GM23338 (cell line): ENCODE data around the gene HPS5. TPM values are rescaled to one million over a fixed set of nuclear protein-coding genes. Genes with fewer than 3 reads are reported as not detected.
"Not testable (repeated sequence)": the region's sequence is repeated elsewhere in the genome, so short reads cannot be mapped to it uniquely, and the experiment has no call there.

Source experiments
- ATAC-seq: fragments of 200-7000 bp; cut with Tn5 transposase; 3 replicates; pipeline ENCODE4 v1.9.1; 2020
- DNase-seq: peaks from one replicate; pipeline ENCODE4 v3.0.0-alpha.2; 2015; ENCODE audit warnings: low spot score
- H2AFZ ChIP-seq: fragments of 200-600 bp; sonication (generic); 2 replicates; pipeline ENCODE4 v1.8.0; 2016; ENCODE audit warnings: antibody characterized with exemption, mild to moderate bottlenecking, moderate library complexity
- H3F3A ChIP-seq: fragments of 200-600 bp; sonication (generic); replicated peaks from 2 replicates; pipeline ENCODE4 v1.8.0; 2017; ENCODE audit warnings: antibody characterized with exemption, mixed run types, low read depth
- H3K27ac ChIP-seq: fragments of 200-600 bp; sonication (generic); 2 replicates; pipeline ENCODE4 v1.6.1; 2016; ENCODE audit warnings: low read depth
- H3K27me3 ChIP-seq: fragments of 200-600 bp; sonication (generic); 2 replicates; pipeline ENCODE4 v1.8.0; 2016; ENCODE audit warnings: mild to moderate bottlenecking, mixed run types, moderate library complexity; ENCODE audit not compliant: insufficient read depth
- H3K36me3 ChIP-seq: fragments of 200-600 bp; sonication (generic); 2 replicates; pipeline ENCODE4 v1.8.0; 2016; ENCODE audit warnings: mild to moderate bottlenecking; ENCODE audit not compliant: insufficient read depth
- H3K4me1 ChIP-seq: fragments of 200-600 bp; sonication (generic); 2 replicates; pipeline ENCODE4 v1.8.0; 2016; ENCODE audit warnings: mild to moderate bottlenecking, moderate library complexity; ENCODE audit not compliant: insufficient read depth
- H3K4me2 ChIP-seq: fragments of 200-600 bp; sonication (generic); 2 replicates; pipeline ENCODE4 v1.7.1; 2017; ENCODE audit warnings: mixed run types
- H3K4me3 ChIP-seq: fragments of 200-600 bp; sonication (generic); 2 replicates; pipeline ENCODE4 v1.6.1; 2016; ENCODE audit warnings: mixed run types
- H3K79me2 ChIP-seq: fragments of 200-600 bp; sonication (generic); replicated peaks from 2 replicates; pipeline ENCODE4 v1.8.0; 2017; ENCODE audit warnings: mild to moderate bottlenecking; ENCODE audit not compliant: insufficient read depth
- H3K9me2 ChIP-seq: fragments of 200-600 bp; sonication (generic); 2 replicates; pipeline ENCODE4 v1.8.0; 2017; ENCODE audit not compliant: insufficient read depth
- H4K20me1 ChIP-seq: fragments of 200-600 bp; sonication (generic); replicated peaks from 2 replicates; pipeline ENCODE4 v1.8.0; 2017; ENCODE audit warnings: mild to moderate bottlenecking; ENCODE audit not compliant: insufficient read depth
- H3K27ac Mint-ChIP-seq: 2 replicates; pipeline ENCODE4 v1.8.0; 2020; ENCODE audit warnings: inconsistent platforms, mild to moderate bottlenecking, moderate library complexity, mixed read lengths
- H3K27me3 Mint-ChIP-seq: 3 replicates; pipeline ENCODE4 v1.8.0; 2022; ENCODE audit warnings: low read depth, mild to moderate bottlenecking, moderate library complexity, mixed read lengths, inconsistent platforms; ENCODE audit not compliant: insufficient read depth, poor library complexity
- H3K36me3 Mint-ChIP-seq: 3 replicates; pipeline ENCODE4 v1.8.0; 2021; ENCODE audit warnings: low read depth, mild to moderate bottlenecking, inconsistent platforms, moderate library complexity, mixed read lengths
- H3K4me1 Mint-ChIP-seq: 3 replicates; pipeline ENCODE4 v1.8.0; 2020; ENCODE audit warnings: mild to moderate bottlenecking, inconsistent platforms, mixed read lengths
- H3K4me3 Mint-ChIP-seq: 3 replicates; pipeline ENCODE4 v1.8.0; 2021; ENCODE audit warnings: moderate library complexity, mild to moderate bottlenecking, inconsistent platforms, mixed read lengths
- H3K9me3 Mint-ChIP-seq: 3 replicates; pipeline ENCODE4 v1.8.0; 2020; ENCODE audit warnings: moderate library complexity, mild to moderate bottlenecking, inconsistent platforms, mixed read lengths
- CREB1 ChIP-seq: fragments of 250-450 bp; sonication (Bioruptor Pico); IDR thresholded peaks from 2 replicates; pipeline ENCODE4 v1.5.0; 2020; ENCODE audit warnings: low read depth, mild to moderate bottlenecking, moderate library complexity
- EZH2 ChIP-seq: fragments of 200-600 bp; sonication (generic); IDR thresholded peaks from one replicate; pipeline ENCODE4 v1.8.0; 2017; ENCODE audit warnings: antibody characterized with exemption, mild to moderate bottlenecking, low read depth; ENCODE audit not compliant: unreplicated experiment
- EZH2phosphoT487 ChIP-seq: fragments of 200-600 bp; sonication (generic); IDR thresholded peaks from one replicate; pipeline ENCODE4 v1.8.1; 2018; ENCODE audit warnings: antibody characterized with exemption; ENCODE audit not compliant: unreplicated experiment
- JUNB ChIP-seq: IDR thresholded peaks from one replicate; pipeline ENCODE4 v1.6.1; 2016; ENCODE audit warnings: antibody characterized with exemption; ENCODE audit not compliant: unreplicated experiment
- NANOG ChIP-seq: IDR thresholded peaks from 2 replicates; pipeline ENCODE4 v1.6.1; 2016; ENCODE audit warnings: antibody characterized with exemption, borderline replicate concordance
- POLR2AphosphoS5 ChIP-seq: IDR thresholded peaks from 2 replicates; pipeline ENCODE4 v1.6.1; 2016; ENCODE audit warnings: antibody characterized with exemption, low read depth
- STAT1 ChIP-seq: IDR thresholded peaks from one replicate; pipeline ENCODE4 v1.6.1; 2016; ENCODE audit warnings: antibody characterized with exemption; ENCODE audit not compliant: unreplicated experiment
- ZNF114 ChIP-seq: fragments of 250-450 bp; sonication (Bioruptor Pico); IDR thresholded peaks from 2 replicates; pipeline ENCODE4 v1.5.0; 2020; ENCODE audit warnings: mild to moderate bottlenecking, moderate library complexity
- ZNF331 ChIP-seq: fragments of 250-450 bp; sonication (Bioruptor Pico); IDR thresholded peaks from 2 replicates; pipeline ENCODE4 v1.5.0; 2020; ENCODE audit warnings: low read depth, mild to moderate bottlenecking, moderate library complexity
- polyA plus RNA-seq: library from polyadenylated mRNA; unstranded; fragments of >200 nt; fragmentation: Nextera tagmentation; extraction: Ambion mirVana; gene quantifications from 2 replicates; pipeline ENCODE4 v1.2.1, GENCODE V29; 2016
- total RNA-seq: library from RNA; depleted of rRNA; stranded (reverse); fragments of >200 nt; shearing (Covaris generic); gene quantifications from 2 replicates; pipeline ENCODE4 v1.2.3, GENCODE V29; 2014
- TF ChIP-seq, protein P1 (sequence below): IDR thresholded peaks from 2 replicates; pipeline ENCODE4 v1.6.1; 2016; ENCODE audit warnings: antibody characterized with exemption
- TF ChIP-seq, protein P2 (sequence below), 2 experiments: fragments of 200-600 bp in 1 of 2; sonication (generic) in 1 of 2; conservative IDR thresholded peaks; 2 replicates each; pipeline versions ENCODE4 v1.5.1 to v1.6.1; 2016 to 2017; ENCODE audit warnings: antibody characterized with exemption in 2 of 2, low read depth in 2 of 2, mild to moderate bottlenecking in 2 of 2, moderate library complexity in 1 of 2

HPS5 gene
- total and polyA plus RNA-seq, 2 experiments from 2014 or later, result 11.5 to 18.6 TPM

DNA sequence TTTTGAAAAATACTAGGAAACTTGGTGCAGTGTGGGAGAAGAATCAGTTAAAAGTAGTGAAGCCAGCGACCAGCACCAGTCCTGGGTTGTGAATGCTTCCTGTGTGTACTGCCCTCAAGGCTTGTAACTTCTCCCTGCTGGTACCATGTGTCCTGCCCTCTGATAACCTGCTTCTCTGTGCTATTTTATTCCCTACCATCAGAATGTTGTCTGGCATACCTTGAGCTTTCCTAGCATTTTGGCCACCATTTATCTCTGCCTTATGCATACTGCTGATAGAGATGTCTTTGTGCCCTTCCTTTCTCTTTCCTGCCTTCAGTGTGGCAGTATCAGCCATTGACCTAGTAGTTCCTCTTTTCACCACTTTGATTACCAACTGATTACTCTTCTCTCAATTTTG is 2.4 kb upstream of the HPS5 start (continued):
- TF ChIP-seq POLR2AphosphoS5, result no peak
- no peak for TF ChIP-seq NANOG
- TF ChIP-seq, protein P1, sequence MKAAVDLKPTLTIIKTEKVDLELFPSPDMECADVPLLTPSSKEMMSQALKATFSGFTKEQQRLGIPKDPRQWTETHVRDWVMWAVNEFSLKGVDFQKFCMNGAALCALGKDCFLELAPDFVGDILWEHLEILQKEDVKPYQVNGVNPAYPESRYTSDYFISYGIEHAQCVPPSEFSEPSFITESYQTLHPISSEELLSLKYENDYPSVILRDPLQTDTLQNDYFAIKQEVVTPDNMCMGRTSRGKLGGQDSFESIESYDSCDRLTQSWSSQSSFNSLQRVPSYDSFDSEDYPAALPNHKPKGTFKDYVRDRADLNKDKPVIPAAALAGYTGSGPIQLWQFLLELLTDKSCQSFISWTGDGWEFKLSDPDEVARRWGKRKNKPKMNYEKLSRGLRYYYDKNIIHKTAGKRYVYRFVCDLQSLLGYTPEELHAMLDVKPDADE, result no peak
- no peak for TF ChIP-seq ZNF331 (CRISPR knock-in tag)
- no peak for TF ChIP-seq EZH2
- TF ChIP-seq CREB1 (CRISPR knock-in tag), result no peak
- TF ChIP-seq EZH2phosphoT487, result no peak
- no peak for TF ChIP-seq STAT1

DNA sequence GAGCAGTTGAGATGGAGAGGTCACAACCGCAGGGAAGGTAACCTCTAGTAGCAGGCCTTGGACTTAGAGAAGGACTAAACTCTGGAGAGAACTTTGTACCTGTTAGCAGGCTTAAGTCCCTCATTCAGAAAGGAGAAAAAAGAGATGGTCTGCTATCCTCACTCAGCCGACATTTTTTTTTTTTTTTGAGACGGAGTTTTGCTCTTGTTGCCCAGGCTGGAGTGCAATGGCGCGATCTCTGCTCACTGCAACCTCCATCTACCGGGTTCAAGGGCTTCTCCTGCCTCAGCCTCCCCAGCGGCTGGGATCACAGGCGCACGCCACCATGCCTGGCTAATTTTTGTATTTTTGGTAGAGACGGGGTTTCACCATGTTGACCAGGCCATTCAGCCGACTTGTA is 1.9 kb upstream of the HPS5 start:
- Histone ChIP-seq H3K4me3 (peak overlapping the region; percentile 83; the same call in 1 of the 2 replicates), H3K79me2 (peaks cover 87% of the 10 kb centered on the region), H3K36me3 (peaks cover 15% of the 10 kb centered on the region), H3K4me1 (peaks cover 19% of the 10 kb centered on the region), H3K4me2 (peak overlapping the region; percentile 91)
- Mint-ChIP-seq H3K36me3 (peaks cover 14% of the 10 kb centered on the region), H3K4me3 (peak overlapping the region; percentile 97), H3K4me1 (peaks cover 30% of the 10 kb centered on the region)
- not testable (repeated sequence) for H2AFZ ChIP-seq, H3K27ac Mint-ChIP-seq, H3K27me3 Mint-ChIP-seq, H3K9me2 ChIP-seq, H3K27ac ChIP-seq, H3K9me3 Mint-ChIP-seq, H3F3A ChIP-seq, ATAC-seq, H3K27me3 ChIP-seq, DNase-seq, H4K20me1 ChIP-seq

DNA sequence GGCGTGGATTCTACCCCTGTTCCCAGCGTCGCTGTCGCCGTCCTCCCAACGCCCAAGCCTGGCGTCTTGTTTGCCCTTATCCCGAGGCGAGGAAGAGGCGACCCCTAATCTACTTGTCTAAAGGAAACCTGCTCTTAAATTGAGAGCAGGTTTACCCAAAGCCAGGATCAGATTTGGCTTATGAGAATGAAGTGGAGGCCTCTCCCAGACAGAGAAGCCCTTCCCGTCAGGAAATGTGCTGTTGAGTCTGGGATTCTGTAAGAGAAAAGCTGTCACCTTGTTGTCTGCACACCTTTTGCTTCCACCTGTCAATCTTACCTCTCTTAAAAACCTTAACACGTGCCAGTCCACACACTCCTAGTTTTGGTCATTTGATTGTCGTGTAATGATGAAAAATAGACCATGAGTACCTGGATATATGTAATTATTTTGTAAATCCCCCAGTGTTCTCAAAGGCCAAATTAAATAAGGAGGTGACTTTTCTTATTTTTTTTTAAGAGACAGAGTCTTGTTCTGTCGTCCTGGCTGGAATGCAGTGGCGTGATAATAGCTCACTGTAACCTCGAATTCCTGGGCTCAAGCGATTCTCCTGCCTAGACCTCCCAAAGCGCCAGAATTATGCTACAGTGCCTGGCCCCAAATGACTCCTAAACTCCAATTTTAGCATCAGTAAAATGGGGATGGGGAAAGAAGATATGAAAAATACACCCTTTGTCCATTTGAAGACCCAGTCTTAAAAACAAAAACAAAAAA is 1.1 kb upstream of the HPS5 start:
- Mint-ChIP-seq H3K4me3 (peak overlapping the region; percentile 97), H3K27me3 (peaks cover 7% of the 10 kb centered on the region), H3K4me1 (peaks cover 30% of the 10 kb centered on the region), H3K27ac (peak overlapping the region; percentile 79), H3K9me3 (no peaks in the 10 kb centered on the region), H3K36me3 (peaks cover 14% of the 10 kb centered on the region)
- no peak overlapping the region for H2AFZ ChIP-seq
- TF ChIP-seq ZNF114, result no peak
- TF ChIP-seq EZH2phosphoT487, result no peak
- TF ChIP-seq JUNB, result no peak
- no peak for TF ChIP-seq STAT1
- TF ChIP-seq, protein P2, sequence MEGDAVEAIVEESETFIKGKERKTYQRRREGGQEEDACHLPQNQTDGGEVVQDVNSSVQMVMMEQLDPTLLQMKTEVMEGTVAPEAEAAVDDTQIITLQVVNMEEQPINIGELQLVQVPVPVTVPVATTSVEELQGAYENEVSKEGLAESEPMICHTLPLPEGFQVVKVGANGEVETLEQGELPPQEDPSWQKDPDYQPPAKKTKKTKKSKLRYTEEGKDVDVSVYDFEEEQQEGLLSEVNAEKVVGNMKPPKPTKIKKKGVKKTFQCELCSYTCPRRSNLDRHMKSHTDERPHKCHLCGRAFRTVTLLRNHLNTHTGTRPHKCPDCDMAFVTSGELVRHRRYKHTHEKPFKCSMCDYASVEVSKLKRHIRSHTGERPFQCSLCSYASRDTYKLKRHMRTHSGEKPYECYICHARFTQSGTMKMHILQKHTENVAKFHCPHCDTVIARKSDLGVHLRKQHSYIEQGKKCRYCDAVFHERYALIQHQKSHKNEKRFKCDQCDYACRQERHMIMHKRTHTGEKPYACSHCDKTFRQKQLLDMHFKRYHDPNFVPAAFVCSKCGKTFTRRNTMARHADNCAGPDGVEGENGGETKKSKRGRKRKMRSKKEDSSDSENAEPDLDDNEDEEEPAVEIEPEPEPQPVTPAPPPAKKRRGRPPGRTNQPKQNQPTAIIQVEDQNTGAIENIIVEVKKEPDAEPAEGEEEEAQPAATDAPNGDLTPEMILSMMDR (conservative IDR thresholded peaks at IDR 0.05; ENCODE audit: low read depth in 2 of 2), result no peak
- no peak for TF ChIP-seq NANOG
- TF ChIP-seq, protein P1, result no peak
- peaks cover 91% of the 10 kb centered on the region for H3K79me2 ChIP-seq
- no peaks in the 10 kb centered on the region; the same call in 1 of the 2 replicates for H4K20me1 ChIP-seq
- H3K9me2 ChIP-seq, result no peaks in the 10 kb centered on the region
- no peaks in the 10 kb centered on the region for H3K27me3 ChIP-seq
- H3K4me2 ChIP-seq, result peak overlapping the region; percentile 91
- no peaks in the 10 kb centered on the region for H3F3A ChIP-seq
- peaks cover 15% of the 10 kb centered on the region for H3K36me3 ChIP-seq
- ATAC-seq, result no peak
- no peak overlapping the region for H3K27ac ChIP-seq
- DNase-seq, result peak; percentile 34
- H3K4me3 ChIP-seq, result peak overlapping the region; percentile 83
- H3K4me1 ChIP-seq, result peaks cover 19% of the 10 kb centered on the region
